HG02678 (cell line): ENCODE data around the gene LRP3.
"Not testable (repeated sequence)": the region's sequence is repeated elsewhere in the genome, so short reads cannot be mapped to it uniquely, and the experiment has no call there.

Experiments used
- ATAC-seq: cut with Tn5 transposase; IDR thresholded peaks from one replicate; pipeline ENCODE4 v1.9.1; 2021; ENCODE audit warnings: mild to moderate bottlenecking, moderate library complexity; ENCODE audit not compliant: unreplicated experiment

The LRP3 gene

DNA sequence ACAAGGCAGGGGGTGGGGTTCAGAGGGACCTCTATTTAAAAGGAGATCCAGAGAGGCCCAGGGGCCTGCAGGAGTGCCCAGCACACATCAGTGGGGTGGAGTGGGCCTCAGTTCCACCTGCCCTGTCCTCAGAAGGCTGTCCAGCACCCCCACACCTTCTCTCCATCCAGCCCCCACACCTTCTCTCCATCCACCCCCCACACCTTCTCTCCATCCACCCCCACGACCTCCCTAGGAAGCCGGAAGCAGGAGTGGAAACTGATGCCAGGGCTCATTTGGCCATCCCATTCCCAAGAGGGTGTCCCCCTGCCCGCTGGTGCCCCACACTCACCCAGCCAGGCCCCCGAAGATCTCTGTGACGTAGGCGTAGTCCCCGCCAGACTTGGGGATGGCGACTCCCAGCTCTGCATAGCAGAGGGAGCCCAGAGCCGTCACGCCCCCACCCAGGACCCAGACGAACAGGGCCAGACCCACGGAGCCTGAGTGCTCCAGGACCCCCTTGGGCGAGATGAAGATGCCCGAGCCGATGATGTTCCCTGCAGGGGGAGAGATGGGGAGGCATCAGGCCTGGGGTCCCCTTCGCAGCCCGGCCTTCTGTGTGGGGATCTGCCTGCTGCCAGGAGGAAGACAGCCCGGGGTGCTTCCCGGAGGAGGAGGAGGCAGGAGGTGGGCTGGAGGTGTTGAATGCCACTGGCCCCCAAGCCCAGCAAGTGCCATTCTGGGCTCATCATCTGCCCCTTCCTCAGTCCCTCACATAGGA lies 21.5 kb downstream of the LRP3 start:
- ATAC-seq: no peak

DNA sequence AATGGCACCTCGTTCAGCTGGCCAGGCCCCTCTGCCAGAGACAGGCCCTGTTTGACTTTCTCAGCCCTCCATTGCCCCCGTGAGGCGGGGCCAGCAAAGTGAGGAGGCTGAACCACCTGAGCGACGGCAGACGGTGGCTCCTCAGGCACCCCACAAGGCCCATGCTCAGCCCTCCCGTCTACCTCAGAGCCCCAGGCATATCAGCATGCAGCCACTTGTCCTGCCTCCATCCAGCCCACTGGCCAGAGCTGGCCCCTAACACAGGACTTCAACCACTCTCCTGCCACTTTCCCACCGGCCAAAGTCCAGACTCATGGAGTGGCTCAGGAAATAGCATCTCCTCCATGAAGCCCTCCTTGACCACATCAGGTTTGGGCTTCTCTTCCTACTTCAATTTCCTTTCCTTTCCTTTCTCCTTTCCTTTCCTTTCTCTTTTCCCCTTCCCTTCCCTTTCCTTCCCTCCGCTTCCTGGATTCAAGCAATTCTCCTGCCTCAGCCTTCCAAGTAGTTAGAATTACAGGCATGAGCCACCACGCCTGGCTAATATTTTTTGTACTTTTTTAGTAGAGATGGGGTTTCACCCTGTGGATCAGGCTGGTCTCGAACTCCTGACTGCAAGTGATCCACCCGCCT lies 22.2 kb downstream of the LRP3 start:
- ATAC-seq: no peak

DNA sequence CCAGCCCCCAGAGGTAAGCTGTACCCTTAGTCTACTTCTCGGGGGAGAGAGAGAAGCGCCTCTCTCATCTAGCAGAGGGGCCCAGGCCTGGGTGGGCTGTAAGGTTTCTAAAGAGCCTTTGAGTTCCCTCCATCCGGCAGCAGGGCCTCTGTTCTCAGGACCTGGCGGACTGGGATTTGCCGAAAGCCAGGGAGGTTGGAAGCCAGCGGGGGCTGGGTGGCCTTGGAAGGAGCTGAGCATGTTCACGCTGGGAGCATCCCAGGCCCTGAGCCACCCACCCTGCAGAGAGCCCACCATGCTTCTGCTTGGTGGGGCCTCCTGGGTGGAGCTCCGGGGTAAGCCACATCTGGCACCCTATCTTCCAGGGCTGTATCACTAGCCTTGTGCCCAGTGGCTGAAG lies 23.8 kb downstream of the LRP3 start:
- ATAC-seq: no peak

DNA sequence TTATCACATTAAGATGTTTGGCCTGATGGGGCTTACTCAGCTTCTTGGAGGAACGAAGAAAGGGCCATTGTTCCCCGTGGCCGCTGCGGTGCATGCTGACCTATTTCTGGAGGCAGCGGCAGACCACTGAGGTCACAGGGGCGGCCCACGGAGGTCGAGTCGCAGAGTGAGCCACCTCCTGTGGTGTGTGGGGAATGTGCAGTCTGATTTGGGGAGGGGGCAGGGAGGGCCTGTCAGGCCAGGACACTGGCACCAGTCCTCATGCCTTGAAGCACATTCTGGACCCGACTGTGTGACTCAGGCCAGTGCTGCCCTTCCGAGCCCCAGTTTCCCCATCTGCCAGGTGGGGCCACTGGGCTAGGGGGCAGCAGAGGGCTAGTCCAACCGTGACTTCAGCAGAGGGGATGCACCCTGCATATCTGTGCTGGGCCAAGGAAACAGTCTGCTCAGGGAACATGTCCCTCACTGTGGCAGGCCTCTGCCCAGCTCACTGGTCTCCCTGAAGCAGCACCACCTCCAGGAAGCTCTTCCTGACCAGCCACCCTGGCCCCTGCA lies 25.2 kb downstream of the LRP3 start:
- ATAC-seq: no peak

DNA sequence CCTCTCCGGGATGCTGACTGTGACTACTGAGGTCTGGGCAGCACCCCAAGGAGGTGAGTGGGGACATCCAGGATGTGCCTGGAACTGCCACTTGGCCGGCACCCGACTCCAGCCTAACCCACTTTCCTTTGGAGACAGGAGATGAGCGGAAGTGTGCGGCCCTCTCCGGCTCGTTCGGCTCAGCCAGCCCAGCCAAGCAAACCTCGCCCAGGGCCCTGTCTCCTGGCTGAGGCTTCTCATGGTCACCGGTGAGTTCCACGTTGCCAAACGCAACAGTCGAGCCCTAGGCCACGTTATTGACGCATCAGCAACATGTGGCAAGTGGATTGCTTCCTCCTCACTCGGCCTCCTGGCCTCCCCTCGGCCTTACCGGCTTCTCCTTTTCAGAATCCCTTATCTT lies 26.0 kb downstream of the LRP3 start:
- no peak for ATAC-seq

DNA sequence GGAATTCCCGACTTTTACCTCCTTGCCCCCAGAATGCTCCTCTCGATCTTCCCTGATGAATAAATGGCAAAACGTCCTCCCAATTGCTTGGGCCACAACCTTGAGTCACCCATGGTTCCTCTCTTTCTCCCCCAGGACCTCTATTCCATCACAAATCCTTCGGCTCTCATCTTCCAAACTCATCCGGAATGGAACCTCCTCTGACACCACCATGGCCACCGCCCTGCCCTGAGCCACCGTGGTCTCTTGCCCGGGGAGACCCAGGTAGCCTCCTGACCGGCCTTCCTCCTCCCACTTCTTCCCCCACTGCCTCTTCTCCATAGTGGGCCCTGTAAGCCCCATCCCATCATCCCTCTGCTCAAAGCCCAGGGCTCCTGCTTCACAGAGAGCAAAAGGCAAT lies 26.6 kb downstream of the LRP3 start:
- no peak for ATAC-seq

DNA sequence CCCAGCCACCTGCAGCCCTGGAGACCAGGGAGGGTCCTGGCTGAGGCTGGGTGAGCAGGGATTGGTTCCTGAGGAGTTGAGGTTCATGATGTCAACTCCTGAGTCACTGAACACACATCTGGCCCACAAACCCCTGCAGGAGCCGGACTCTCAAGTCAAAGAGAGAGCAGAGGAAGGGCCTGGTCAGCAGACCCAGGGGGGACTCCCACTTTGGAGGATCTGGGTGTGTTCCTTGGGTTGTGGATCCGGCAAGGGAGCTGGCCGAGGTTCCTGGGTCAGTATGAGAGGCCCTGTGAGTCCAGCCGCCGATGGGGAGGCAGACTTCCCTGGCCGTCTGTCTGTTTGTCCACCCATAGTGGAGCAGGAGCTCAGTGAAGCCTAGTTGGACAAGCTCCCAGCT lies 27.5 kb downstream of the LRP3 start:
- no peak for ATAC-seq

DNA sequence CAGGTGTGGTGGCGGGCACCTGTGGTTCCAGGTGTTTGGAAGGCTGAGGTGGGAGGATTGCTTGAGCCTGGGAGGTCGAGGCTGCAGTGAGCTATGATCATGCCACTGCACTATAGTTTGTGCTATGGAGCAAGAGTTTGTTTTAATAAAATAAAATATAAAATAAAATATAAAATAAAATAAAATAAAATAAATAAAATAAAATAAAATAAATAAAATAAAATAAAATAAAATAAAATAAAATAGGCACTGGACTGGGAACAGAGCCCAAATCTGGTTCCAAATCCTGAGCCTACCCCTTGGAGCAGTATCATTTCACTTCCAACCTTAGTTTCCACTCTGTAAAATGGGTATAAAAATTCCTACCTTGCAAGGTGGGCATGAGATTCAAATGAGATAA lies 28.1 kb downstream of the LRP3 start:
- ATAC-seq: not testable (repeated sequence)

DNA sequence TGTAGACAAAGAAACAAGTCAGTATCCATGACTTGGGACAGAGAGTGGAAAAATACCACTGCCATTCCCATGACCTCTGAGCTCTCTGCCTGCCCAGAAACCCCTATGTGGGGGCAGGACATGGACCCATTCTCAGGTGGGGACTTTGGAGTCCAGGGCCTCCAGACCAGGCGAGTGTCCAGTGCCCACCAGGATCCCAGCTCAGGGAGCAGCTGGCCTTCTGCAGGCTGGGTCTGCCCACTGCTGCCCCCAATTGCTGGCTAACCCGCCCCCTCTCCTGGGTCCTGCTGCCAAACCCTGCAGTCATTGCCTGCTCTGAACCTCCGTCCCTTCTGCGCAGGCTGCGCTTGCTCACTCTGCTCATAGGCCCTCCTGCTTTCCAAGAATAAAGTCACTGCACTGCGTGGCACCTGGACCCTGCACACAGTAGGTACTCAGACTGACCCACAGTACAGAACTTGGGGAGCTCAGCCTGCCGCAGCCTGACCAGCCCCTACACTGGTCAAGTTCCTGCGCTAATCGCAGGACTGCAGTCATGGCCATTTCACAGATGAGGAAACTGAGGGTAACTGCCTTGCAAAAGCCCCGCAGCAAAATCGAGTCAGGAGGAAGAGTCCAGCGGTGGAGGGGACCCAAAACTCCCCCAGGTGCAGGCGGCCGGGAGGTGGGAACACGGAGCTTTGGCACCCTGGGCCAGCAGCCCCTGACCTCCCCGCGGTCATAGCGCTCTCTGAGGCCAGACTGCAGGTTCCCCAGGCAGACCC lies 30.7 kb downstream of the LRP3 start:
- no peak for ATAC-seq

DNA sequence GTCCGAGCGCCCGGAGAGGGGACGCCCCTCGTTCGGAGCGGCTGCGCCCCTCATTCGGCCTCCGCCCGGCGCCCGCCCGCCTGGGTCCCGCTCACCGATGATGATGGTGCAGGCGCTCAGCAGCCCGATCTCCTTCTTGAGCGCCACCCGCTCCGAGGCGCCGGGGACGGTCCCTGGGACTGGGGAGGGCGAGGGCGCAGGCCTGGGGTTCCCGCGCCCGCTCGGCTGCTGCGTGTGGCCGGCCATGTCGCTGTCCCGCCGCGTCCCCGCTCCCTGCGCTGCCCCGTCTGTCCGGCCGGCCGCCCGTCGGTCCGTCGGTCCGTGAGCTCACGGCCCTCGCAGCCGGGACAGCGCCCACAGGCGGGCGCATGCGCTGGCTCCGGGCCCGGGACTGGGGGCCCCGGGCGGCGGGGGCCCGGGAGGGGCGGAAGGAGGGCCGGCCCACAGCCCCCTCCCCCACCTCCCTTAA lies 31.4 kb downstream of the LRP3 start, which contains the start of gene SLC7A10:
TSS of gene SLC7A10 (minus strand) at position 393 of the 469 bp plus-strand sequence. CDS start at position 246, 147 bp downstream.
- ATAC-seq: no peak

DNA sequence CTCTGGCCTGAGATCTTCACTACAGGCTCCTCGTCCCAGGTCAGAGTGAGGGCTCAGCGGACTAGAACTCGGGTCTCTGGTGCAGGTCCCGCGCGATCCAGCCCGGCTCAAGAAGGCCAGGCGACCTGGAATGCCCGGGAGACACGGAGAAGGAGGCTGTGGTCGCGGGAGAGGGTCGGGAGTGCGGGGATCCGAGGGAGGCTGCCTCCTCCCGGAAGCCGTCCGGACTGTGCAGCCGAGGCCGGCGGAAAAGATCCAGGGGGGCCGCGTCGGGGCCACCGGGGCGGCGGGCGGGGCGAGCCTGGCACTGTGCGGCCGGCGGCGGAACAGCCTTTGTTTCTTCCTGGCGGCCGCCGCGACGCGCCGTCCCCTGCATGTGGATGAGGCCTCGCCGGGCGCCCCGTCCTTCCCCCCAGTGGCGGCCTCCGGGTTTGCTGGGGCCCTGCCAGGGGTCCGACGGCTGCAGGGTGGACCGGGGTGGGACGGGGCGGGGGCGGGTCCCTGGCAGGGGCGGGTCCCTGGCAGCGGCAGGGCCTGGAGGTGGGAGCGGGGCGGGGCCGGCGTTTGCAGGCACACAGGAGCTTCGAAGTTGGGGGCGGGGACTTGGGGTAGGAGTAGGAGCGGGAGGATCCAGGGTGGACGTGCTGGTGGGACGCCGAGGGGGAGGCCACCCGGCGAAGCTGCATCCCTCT lies 32.6 kb downstream of the LRP3 start:
- no peak for ATAC-seq

DNA sequence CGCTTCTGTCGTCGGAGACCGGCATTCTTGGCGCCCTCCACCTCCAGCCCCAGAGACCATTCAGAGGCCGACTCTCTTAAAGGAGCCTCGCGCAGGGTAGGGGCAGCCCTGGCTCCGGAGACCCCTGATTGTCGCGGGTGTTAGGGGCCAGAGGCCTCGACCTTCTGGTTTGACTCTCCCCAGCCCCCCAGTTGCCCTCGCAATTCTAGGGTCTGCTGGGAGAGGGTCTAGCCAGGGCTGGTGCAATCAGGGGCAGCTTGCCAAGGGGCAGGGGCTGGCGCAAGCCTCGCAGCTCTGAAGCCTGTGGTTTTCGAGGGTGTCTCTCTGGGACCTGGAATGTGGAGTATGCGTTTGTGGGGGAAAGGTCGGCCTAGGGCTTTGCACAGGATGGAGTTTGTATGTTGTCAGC lies 33.1 kb downstream of the LRP3 start:
- ATAC-seq: no peak

DNA sequence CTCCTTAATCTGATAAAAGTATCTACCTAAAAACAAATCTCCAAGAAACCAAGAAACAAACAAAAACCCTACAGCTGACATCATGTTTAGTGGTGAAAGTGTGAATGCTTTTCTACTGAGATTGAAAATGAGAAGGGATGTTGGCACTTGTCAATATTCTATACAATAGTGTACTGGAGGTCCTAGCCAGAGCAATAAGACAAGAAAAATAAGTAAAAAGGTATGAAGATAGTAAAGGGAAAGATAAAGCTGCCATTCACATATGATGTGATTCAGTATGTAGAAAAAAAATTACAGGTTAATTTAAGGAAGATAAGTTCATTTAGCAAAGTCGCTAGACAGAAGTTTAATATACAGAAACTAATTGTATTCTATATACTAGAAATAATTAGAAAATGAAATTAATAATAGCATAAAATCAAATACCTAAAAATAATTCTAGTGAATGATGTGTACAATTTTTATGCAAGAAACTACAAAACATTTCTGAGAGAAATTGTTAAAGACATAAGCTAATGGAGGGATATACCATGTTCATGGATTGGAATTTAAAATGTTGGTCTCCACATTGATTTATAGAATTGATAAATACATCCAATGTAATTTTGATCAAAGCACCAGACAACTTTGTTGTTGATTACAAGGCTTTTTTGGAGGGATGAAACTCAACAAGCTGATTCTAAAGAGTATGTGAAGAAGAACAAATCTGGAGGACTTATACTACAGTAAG lies 33.9 kb downstream of the LRP3 start:
- no peak for ATAC-seq

DNA sequence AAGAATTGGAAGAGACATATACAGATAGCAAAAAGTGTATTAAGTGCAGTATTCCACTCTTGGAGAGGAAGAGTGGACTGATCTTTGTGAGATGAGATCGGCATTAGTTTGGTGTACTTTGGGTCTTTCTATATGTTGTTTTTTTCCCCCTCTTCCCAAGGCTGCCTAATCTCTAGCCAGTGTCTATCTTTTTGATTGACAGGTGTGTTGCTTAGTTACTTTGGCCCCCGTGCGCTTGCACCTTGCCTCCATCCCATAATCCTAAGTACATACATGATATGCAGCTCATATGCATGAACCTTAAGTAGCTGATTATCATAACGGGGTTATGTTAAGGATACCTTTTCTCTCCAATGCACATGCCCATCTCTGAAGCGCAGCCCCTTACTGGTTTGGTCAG lies 35.8 kb downstream of the LRP3 start:
- no peak for ATAC-seq

DNA sequence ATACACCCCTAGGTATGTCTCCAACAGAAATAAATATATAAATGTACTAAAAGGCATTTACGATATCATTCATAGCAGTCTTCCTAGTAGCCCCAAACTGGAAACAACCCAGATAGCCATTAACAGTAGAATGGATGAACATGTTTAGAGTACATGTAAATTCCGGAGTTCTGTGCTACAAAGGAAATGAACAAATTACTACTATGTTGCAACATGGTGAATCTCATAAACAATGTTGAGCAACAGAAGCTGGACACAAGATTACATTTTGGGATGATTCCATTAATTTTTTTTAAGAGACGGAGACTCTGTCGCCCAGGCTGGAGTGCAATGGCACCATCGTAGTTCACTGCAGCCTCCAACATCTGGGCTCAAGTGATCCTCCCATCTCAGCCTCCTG lies 37.4 kb downstream of the LRP3 start:
- ATAC-seq: no peak

DNA sequence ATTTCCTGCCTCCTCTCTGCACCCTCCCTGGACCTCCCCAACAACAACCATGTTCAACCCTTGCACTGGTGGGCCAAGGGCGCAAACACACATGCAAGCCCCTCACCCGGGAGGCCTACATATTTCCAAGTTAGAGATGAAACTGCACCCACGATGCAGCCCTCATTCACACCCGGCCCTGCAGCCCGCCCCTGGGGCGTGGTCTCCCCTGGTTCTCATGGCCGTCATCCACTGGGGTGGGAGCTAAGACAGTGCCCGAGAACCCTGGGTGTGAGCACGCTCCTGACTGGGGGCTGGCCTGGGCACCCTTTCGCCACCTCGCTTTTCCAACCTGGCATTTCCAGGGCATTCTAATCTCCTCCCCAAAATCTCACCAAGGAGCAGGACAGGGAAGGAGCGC lies 38.5 kb downstream of the LRP3 start:
- no peak for ATAC-seq

DNA sequence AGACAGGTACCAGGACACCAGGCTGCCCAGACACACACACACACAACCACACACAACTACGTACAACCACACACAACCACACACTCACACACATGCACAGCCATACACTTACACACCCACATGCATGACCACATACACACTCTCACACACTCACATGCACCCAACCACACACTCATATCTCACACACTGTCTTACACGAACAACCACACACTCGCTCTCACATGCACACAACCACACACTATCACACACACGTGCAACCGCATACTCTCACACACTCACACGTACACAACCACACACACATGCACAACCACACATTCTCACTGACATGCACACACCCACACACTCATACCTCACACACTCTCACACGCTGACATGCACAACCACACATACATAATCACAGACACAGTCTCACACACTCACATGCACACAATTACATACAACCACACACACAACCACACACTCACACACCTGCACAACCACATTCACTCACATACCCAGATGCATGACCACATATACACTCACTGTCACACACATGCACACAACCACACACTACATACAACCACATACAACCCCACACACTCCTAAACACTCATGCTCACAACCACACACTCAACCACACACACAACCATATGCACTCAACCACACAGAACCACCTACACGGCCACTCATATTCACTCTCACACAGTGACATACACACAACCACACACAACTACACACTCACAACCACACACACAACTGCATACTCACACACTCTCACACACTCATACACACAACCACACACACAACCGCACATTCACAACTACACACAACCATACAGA lies 39.1 kb downstream of the LRP3 start:
- ATAC-seq: no peak

DNA sequence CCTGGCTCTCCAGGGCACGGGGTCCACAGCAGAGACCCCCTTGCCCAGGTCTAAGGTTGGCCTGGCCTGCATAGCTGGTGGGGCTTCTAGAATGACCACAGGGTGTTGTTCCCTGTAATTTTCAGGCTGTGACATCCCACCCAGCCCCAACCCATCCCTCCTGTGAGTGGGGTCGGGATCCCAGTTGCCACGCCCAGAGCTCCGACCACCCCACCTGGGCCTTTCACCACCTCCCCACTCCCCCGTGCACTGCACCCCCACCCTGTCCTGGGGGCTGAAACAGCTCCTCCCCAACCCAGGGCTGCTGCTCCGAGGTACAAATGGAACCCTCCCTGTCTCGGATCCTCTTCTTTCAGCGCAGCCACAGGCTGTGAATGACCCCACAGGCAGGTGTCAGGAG lies 40.0 kb downstream of the LRP3 start:
- no peak for ATAC-seq

DNA sequence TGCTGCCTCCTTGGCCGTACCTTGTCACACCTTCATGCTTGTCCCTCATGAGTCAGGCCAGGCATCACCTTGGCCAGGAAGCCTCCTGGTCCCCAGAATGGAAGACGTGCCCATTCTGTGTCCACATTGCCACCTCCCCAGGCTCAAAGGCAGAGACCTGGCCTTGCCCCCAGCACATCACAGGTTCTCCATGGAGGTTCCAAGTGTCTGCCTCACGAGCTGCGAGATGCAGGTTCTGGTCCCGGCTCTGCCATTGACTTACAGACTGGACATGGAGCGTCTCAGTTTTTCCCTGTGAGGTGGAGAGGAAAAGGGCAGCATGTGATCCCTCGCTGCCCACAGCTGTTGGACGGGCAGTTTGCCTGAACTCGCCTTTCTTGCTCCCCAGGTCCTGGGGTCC lies 40.6 kb downstream of the LRP3 start:
- ATAC-seq: no peak
